Neural cell (in vitro differentiated cells): ENCODE data around the gene SULT1C3. TPM values are rescaled to one million over a fixed set of nuclear protein-coding genes. Genes with fewer than 3 reads are reported as not detected.

ENCODE experiments used
- H2AFZ ChIP-seq: fragments of 200-600, 300-800 bp; sonication (generic), shearing (Covaris generic); 2 replicates; pipeline ENCODE4 v1.6.0; 2014; ENCODE audit warnings: low read depth, mild to moderate bottlenecking, antibody characterized with exemption, low read length, moderate library complexity
- H3F3A ChIP-seq: fragments of 200-600 bp; shearing (Covaris generic); 2 replicates; pipeline ENCODE4 v1.6.1; 2016; ENCODE audit warnings: mild to moderate bottlenecking, moderate library complexity, mixed read lengths, antibody characterized with exemption, low read length; ENCODE audit not compliant: insufficient read depth, poor library complexity, severe bottlenecking
- H3K27ac ChIP-seq: fragments of 200-600, 300-800 bp; sonication (generic), shearing (Covaris generic); 2 replicates; pipeline ENCODE4 v1.5.1; 2014; ENCODE audit warnings: mild to moderate bottlenecking, low read length, moderate library complexity
- H3K27me3 ChIP-seq: fragments of 300-800, 200-600 bp; sonication (generic), shearing (Covaris generic); 2 replicates; pipeline ENCODE4 v1.6.0; 2014; ENCODE audit warnings: mild to moderate bottlenecking, low read depth, low read length, moderate library complexity; ENCODE audit not compliant: insufficient read depth
- H3K36me3 ChIP-seq: fragments of 300-800, 200-600 bp; sonication (generic), shearing (Covaris generic); 2 replicates; pipeline ENCODE4 v1.5.1; 2014; ENCODE audit warnings: mild to moderate bottlenecking, antibody characterized with exemption, low read length, moderate library complexity; ENCODE audit not compliant: insufficient read depth
- H3K4me2 ChIP-seq: fragments of 300-800, 200-600 bp; sonication (generic), shearing (Covaris generic); 2 replicates; pipeline ENCODE4 v1.6.0; 2014; ENCODE audit warnings: mild to moderate bottlenecking, low read length
- H3K4me3 ChIP-seq: fragments of 300-800, 200-600 bp; sonication (generic), shearing (Covaris generic); 2 replicates; pipeline ENCODE4 v1.5.1; 2014; ENCODE audit warnings: mild to moderate bottlenecking, low read length, moderate library complexity
- H3K79me2 ChIP-seq: fragments of 200-600 bp; shearing (Covaris generic); replicated peaks from 2 replicates; pipeline ENCODE4 v1.6.0; 2014; ENCODE audit warnings: mild to moderate bottlenecking, low read length, moderate library complexity; ENCODE audit not compliant: insufficient read depth
- H3K9ac ChIP-seq: fragments of 300-800, 200-600 bp; sonication (generic), shearing (Covaris generic); 2 replicates; pipeline ENCODE4 v1.6.1; 2016; ENCODE audit warnings: mild to moderate bottlenecking, low read length, mixed read lengths
- H3K9me2 ChIP-seq: fragments of 200-600 bp; shearing (Covaris generic); 2 replicates; pipeline ENCODE4 v1.6.1; 2016; ENCODE audit warnings: mild to moderate bottlenecking, low read length, mixed read lengths; ENCODE audit not compliant: insufficient read depth
- H3K9me3 ChIP-seq: fragments of 200-600, 300-800 bp; sonication (generic), shearing (Covaris generic); 2 replicates; pipeline ENCODE4 v1.6.1; 2016; ENCODE audit warnings: mild to moderate bottlenecking, mixed run types, low read length, moderate library complexity, mixed read lengths
- H4K20me1 ChIP-seq: fragments of 200-600 bp; shearing (Covaris generic); 2 replicates; pipeline ENCODE4 v1.6.1; 2016; ENCODE audit warnings: mild to moderate bottlenecking, mixed run types; ENCODE audit not compliant: insufficient read depth
- EP300 ChIP-seq: fragments of 450-650 bp; conservative IDR thresholded peaks from 2 replicates; pipeline ENCODE4 v1.6.1; 2014; ENCODE audit warnings: antibody characterized with exemption, mild to moderate bottlenecking, moderate library complexity; ENCODE audit not compliant: poor library complexity, severe bottlenecking
- EZH2 ChIP-seq: fragments of 200-600, 300-800 bp; shearing (Covaris generic), sonication (generic); IDR thresholded peaks from 2 replicates; pipeline ENCODE4 v1.6.1; 2014; ENCODE audit warnings: antibody characterized with exemption, low read length, borderline replicate concordance, mild to moderate bottlenecking; ENCODE audit not compliant: insufficient read depth, poor library complexity, severe bottlenecking
- MXI1 ChIP-seq: fragments of 450-650 bp; conservative IDR thresholded peaks from 2 replicates; pipeline ENCODE4 v1.6.1; 2014; ENCODE audit warnings: antibody characterized with exemption, mild to moderate bottlenecking; ENCODE audit not compliant: poor library complexity, severe bottlenecking
- POLR2AphosphoS5 ChIP-seq: IDR thresholded peaks from 2 replicates; pipeline ENCODE4 v1.6.1; 2012
- RAD21 ChIP-seq: fragments of 450-650 bp; conservative IDR thresholded peaks from 2 replicates; pipeline ENCODE4 v1.6.1; 2014; ENCODE audit warnings: antibody characterized with exemption, mild to moderate bottlenecking, moderate library complexity
- SMC3 ChIP-seq: fragments of 450-650 bp; conservative IDR thresholded peaks from 2 replicates; pipeline ENCODE4 v1.6.1; 2014; ENCODE audit warnings: antibody characterized with exemption, mild to moderate bottlenecking, moderate library complexity; ENCODE audit not compliant: poor library complexity
- TAF1 ChIP-seq: IDR thresholded peaks from 2 replicates; pipeline ENCODE4 v1.6.1; 2012; ENCODE audit warnings: low read depth
- polyA plus RNA-seq: library from polyadenylated mRNA; depleted of rRNA; stranded (reverse); fragments of >200 nt; gene quantifications from 2 replicates; pipeline ENCODE4 v1.2.3, GENCODE V29; 2014
- TF ChIP-seq, protein P1 (sequence below): fragments of 450-650 bp; IDR thresholded peaks from 2 replicates; pipeline ENCODE4 v1.5.1; 2014; ENCODE audit warnings: antibody characterized with exemption, mild to moderate bottlenecking, moderate library complexity; ENCODE audit not compliant: poor library complexity, severe bottlenecking
- TF ChIP-seq, protein P2 (sequence below): IDR thresholded peaks from 2 replicates; pipeline ENCODE4 v1.6.1; 2012; ENCODE audit warnings: borderline replicate concordance

The SULT1C3 gene
- polyA plus RNA-seq, 1 donor from 2014 or later, result not detected

DNA sequence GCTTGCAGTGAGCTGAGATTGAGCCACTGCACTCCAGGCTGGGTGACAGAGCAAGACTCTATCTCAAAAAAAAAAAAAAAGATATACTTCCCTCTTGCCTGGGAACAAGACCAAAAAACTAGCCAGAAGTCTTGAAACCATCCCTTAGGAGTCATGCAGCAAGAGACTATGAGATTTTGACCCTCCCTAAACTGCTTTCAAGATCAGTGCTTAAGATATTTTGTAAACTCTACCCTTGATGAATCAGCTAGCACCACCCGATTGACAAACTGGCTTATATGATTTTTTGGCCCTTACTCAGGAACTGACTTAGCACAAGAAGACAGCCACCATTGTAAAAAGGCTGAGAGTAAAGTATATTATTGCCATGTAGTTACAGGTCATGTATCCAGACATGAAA, 3.8 kb downstream of the SULT1C3 start:
- Histone ChIP-seq H4K20me1 (no peaks in the 10 kb centered on the region), H3K4me2 (no peak overlapping the region), H3K9me3 (no peaks in the 10 kb centered on the region), H3K4me3 (no peak overlapping the region), H3K27me3 (no peaks in the 10 kb centered on the region), H3K9ac (no peak overlapping the region), H3K27ac (no peak overlapping the region), H3K79me2 (no peaks in the 10 kb centered on the region), H3K36me3 (no peaks in the 10 kb centered on the region), H3K9me2 (no peaks in the 10 kb centered on the region), H3F3A (no peaks in the 10 kb centered on the region), H2AFZ (no peak overlapping the region)
- no peak for TF ChIP-seq POLR2AphosphoS5
- TF ChIP-seq MXI1, result no peak
- no peak for TF ChIP-seq RAD21
- no peak for TF ChIP-seq EZH2
- no peak for TF ChIP-seq SMC3
- TF ChIP-seq, protein P1, sequence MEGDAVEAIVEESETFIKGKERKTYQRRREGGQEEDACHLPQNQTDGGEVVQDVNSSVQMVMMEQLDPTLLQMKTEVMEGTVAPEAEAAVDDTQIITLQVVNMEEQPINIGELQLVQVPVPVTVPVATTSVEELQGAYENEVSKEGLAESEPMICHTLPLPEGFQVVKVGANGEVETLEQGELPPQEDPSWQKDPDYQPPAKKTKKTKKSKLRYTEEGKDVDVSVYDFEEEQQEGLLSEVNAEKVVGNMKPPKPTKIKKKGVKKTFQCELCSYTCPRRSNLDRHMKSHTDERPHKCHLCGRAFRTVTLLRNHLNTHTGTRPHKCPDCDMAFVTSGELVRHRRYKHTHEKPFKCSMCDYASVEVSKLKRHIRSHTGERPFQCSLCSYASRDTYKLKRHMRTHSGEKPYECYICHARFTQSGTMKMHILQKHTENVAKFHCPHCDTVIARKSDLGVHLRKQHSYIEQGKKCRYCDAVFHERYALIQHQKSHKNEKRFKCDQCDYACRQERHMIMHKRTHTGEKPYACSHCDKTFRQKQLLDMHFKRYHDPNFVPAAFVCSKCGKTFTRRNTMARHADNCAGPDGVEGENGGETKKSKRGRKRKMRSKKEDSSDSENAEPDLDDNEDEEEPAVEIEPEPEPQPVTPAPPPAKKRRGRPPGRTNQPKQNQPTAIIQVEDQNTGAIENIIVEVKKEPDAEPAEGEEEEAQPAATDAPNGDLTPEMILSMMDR, result no peak
- TF ChIP-seq, protein P2, sequence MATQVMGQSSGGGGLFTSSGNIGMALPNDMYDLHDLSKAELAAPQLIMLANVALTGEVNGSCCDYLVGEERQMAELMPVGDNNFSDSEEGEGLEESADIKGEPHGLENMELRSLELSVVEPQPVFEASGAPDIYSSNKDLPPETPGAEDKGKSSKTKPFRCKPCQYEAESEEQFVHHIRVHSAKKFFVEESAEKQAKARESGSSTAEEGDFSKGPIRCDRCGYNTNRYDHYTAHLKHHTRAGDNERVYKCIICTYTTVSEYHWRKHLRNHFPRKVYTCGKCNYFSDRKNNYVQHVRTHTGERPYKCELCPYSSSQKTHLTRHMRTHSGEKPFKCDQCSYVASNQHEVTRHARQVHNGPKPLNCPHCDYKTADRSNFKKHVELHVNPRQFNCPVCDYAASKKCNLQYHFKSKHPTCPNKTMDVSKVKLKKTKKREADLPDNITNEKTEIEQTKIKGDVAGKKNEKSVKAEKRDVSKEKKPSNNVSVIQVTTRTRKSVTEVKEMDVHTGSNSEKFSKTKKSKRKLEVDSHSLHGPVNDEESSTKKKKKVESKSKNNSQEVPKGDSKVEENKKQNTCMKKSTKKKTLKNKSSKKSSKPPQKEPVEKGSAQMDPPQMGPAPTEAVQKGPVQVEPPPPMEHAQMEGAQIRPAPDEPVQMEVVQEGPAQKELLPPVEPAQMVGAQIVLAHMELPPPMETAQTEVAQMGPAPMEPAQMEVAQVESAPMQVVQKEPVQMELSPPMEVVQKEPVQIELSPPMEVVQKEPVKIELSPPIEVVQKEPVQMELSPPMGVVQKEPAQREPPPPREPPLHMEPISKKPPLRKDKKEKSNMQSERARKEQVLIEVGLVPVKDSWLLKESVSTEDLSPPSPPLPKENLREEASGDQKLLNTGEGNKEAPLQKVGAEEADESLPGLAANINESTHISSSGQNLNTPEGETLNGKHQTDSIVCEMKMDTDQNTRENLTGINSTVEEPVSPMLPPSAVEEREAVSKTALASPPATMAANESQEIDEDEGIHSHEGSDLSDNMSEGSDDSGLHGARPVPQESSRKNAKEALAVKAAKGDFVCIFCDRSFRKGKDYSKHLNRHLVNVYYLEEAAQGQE, result no peak
- TF ChIP-seq EP300, result no peak
- TF ChIP-seq TAF1, result no peak

DNA sequence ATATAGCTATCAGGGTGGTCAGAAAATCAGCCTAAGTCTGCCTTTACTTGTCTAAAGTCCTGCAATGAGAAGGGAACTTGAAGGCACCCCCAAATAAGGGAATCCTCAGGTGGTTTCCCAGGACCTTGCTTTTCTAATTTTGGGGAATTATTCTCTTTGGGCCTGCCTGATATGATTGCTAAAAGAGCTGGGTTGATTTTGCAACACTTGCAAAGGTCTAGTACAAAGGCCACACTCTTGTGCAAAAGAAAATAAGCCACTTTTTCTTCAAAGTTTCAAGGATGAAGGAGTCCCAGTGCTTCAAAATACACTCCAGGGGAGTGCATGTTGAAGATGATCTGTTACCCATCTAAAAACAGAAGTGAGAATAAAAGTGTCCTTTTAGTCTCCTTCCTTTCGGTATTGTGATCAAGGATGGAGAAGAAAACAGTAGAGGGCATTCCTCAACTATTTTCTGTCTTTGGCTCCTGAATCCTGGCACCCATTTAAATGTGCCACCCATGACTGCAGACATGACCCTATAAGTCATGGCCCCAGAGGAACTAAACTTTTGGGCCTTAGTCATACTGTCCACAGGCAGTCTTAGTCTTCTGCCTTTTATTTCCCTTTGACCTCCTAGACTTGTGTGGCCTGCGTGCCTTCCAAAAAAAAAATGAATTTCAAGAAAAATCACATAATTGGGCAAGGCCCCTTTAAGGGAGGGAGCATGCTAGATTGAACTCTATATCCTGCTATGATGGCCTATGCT, 5.1 kb downstream of the SULT1C3 start:
- TF ChIP-seq RAD21, result no peak
- TF ChIP-seq POLR2AphosphoS5, result no peak
- TF ChIP-seq SMC3, result no peak
- no peak for TF ChIP-seq TAF1
- TF ChIP-seq, protein P2, result no peak
- no peak for TF ChIP-seq MXI1
- TF ChIP-seq EP300, result no peak
- no peak for TF ChIP-seq EZH2
- TF ChIP-seq, protein P1, result no peak
- H3K36me3 ChIP-seq, result no peaks in the 10 kb centered on the region
- H3K27me3 ChIP-seq, result no peaks in the 10 kb centered on the region
- no peaks in the 10 kb centered on the region for H3F3A ChIP-seq
- no peak overlapping the region for H3K9ac ChIP-seq
- H3K4me2 ChIP-seq, result no peak overlapping the region
- no peaks in the 10 kb centered on the region for H3K79me2 ChIP-seq
- no peak overlapping the region for H2AFZ ChIP-seq
- H3K9me3 ChIP-seq, result no peaks in the 10 kb centered on the region
- no peak overlapping the region for H3K27ac ChIP-seq
- no peak overlapping the region for H3K4me3 ChIP-seq
- no peaks in the 10 kb centered on the region for H4K20me1 ChIP-seq
- H3K9me2 ChIP-seq, result no peaks in the 10 kb centered on the region
